IMR-90 (cell line): ENCODE data around the gene VEPH1. TPM values are rescaled to one million over a fixed set of nuclear protein-coding genes. Genes with fewer than 3 reads are reported as not detected.
A peak's percentile ranks its signal among the peaks of the same experiment; 100 is the strongest.

Source experiments
- ATAC-seq: fragments of 200-7000 bp; cut with Tn5 transposase; 2 replicates; pipeline ENCODE4 v1.9.1; 2020; ENCODE audit warnings: low read depth, mild to moderate bottlenecking, moderate library complexity
- BruUV-seq: library from RNA; stranded (reverse); fragments of 400-500 nt; replicated peaks from 2 replicates; lab custom pipeline; 2021; lab: Mats Ljungman, UMichigan
- CTCF ChIA-PET: fragments of 300-600 bp; formaldehyde crosslinking; extraction: SDS; loops from one replicate; lab custom pipeline; 2021; ENCODE audit warnings: antibody characterized with exemption; lab: Yijun Ruan, JAX
- POLR2A ChIA-PET: fragments of 300-600 bp; sonication (Branson Sonifier 250); formaldehyde crosslinking; loops from one replicate; lab custom pipeline; 2022; ENCODE audit warnings: antibody characterized with exemption; ENCODE audit not compliant: unreplicated experiment; lab: Charles Lee
- DNase-seq: peaks from one replicate; pipeline ENCODE4 v3.0.0; 2013
- H2AFZ ChIP-seq: replicated peaks from 2 replicates; pipeline ENCODE3; 2013; ENCODE audit warnings: low read length, mild to moderate bottlenecking; ENCODE audit not compliant: poor library complexity
- H2AK5ac ChIP-seq: 2 replicates; pipeline ENCODE4 v1.6.1; 2013; ENCODE audit warnings: low read depth, low read length, inconsistent platforms
- H2AK9ac ChIP-seq: replicated peaks from 2 replicates; pipeline ENCODE3; 2013; ENCODE audit warnings: mild to moderate bottlenecking, low read depth, low read length, moderate library complexity; ENCODE audit not compliant: poor library complexity
- H2BK120ac ChIP-seq: 2 replicates; pipeline ENCODE4 v1.6.1; 2013; ENCODE audit warnings: low read depth, low read length, inconsistent platforms
- H2BK15ac ChIP-seq: 3 replicates; pipeline ENCODE4 v1.6.1; 2013; ENCODE audit warnings: low read depth, low read length, inconsistent platforms
- H2BK20ac ChIP-seq: 2 replicates; pipeline ENCODE4 v1.6.1; 2013; ENCODE audit warnings: low read depth, mild to moderate bottlenecking, inconsistent platforms, low read length, moderate library complexity
- H2BK5ac ChIP-seq: 2 replicates; pipeline ENCODE4 v1.6.1; 2013; ENCODE audit warnings: mild to moderate bottlenecking, low read depth, low read length, inconsistent platforms; ENCODE audit not compliant: poor library complexity, severe bottlenecking
- H3K14ac ChIP-seq: replicated peaks from 2 replicates; pipeline ENCODE4 v1.6.1; 2013; ENCODE audit warnings: low read depth, low read length, inconsistent platforms
- H3K18ac ChIP-seq: 2 replicates; pipeline ENCODE4 v1.6.1; 2013; ENCODE audit warnings: low read depth, low read length, control low read depth
- H3K23ac ChIP-seq: 2 replicates; pipeline ENCODE4 v1.6.1; 2013; ENCODE audit warnings: low read depth, low read length, inconsistent platforms
- H3K27ac ChIP-seq: 2 replicates; pipeline ENCODE4 v1.5.1; 2013; ENCODE audit warnings: mild to moderate bottlenecking, control low read depth, low read length; ENCODE audit not compliant: insufficient read depth
- H3K27me3 ChIP-seq: 2 replicates; pipeline ENCODE4 v1.6.1; 2013; ENCODE audit warnings: low read length; ENCODE audit not compliant: control insufficient read depth, insufficient read depth
- H3K36me3 ChIP-seq: 2 replicates; pipeline ENCODE4 v1.6.1; 2013; ENCODE audit warnings: low read length, mixed read lengths; ENCODE audit not compliant: control insufficient read depth, insufficient read depth
- H3K4ac ChIP-seq: 2 replicates; pipeline ENCODE4 v1.6.1; 2013; ENCODE audit warnings: low read depth, low read length, inconsistent platforms
- H3K4me1 ChIP-seq: 2 replicates; pipeline ENCODE4 v1.6.1; 2013; ENCODE audit warnings: low read length, mixed read lengths; ENCODE audit not compliant: control insufficient read depth, insufficient read depth
- H3K4me2 ChIP-seq: 2 replicates; pipeline ENCODE4 v1.6.1; 2013; ENCODE audit warnings: low read depth, mild to moderate bottlenecking, control low read depth, low read length, moderate library complexity
- H3K4me3 ChIP-seq: 2 replicates; pipeline ENCODE4 v1.5.1; 2013; ENCODE audit warnings: low read depth, mild to moderate bottlenecking, control low read depth, low read length, moderate library complexity; ENCODE audit not compliant: insufficient read depth
- H3K56ac ChIP-seq: 2 replicates; pipeline ENCODE4 v1.6.1; 2013; ENCODE audit warnings: low read length, inconsistent platforms; ENCODE audit not compliant: insufficient read depth; ENCODE audit errors: extremely low read depth
- H3K79me1 ChIP-seq, 2 experiments: 2 replicates each; pipeline ENCODE4 v1.6.1; 2013; ENCODE audit warnings: low read length in 2 of 2, inconsistent platforms in 1 of 2, low read depth in 1 of 2
- H3K9ac ChIP-seq: 2 replicates; pipeline ENCODE4 v1.6.1; 2013; ENCODE audit warnings: low read depth, low read length, control low read depth
- H3K9me1 ChIP-seq: 2 replicates; pipeline ENCODE4 v1.6.1; 2013; ENCODE audit warnings: low read length, inconsistent platforms; ENCODE audit not compliant: insufficient read depth
- H3K9me3 ChIP-seq: 2 replicates; pipeline ENCODE4 v1.6.1; 2013; ENCODE audit warnings: low read length; ENCODE audit not compliant: control insufficient read depth, insufficient read depth
- H4K20me1 ChIP-seq: 2 replicates; pipeline ENCODE4 v1.6.1; 2013; ENCODE audit warnings: low read length, inconsistent platforms; ENCODE audit not compliant: insufficient read depth
- H4K5ac ChIP-seq: 2 replicates; pipeline ENCODE4 v1.6.1; 2013; ENCODE audit warnings: mild to moderate bottlenecking, low read depth, low read length, control low read depth
- H4K8ac ChIP-seq, 2 experiments: 2 replicates each; pipeline ENCODE4 v1.6.1; 2013; ENCODE audit warnings: low read depth in 2 of 2, low read length in 2 of 2, control low read depth in 1 of 2, inconsistent platforms in 1 of 2
- H4K91ac ChIP-seq: 2 replicates; pipeline ENCODE4 v1.6.1; 2013; ENCODE audit warnings: low read depth, low read length, inconsistent platforms; ENCODE audit not compliant: insufficient read depth
- CEBPB ChIP-seq: IDR thresholded peaks from 2 replicates; pipeline ENCODE4 v1.6.1; 2012; ENCODE audit warnings: low read depth, low read length, improper control_type of control experiment
- FOS ChIP-seq: fragments of 150-350 bp; IDR thresholded peaks from 2 replicates; pipeline ENCODE4 v1.6.1; 2016; ENCODE audit warnings: low read depth, low read length
- NFE2L2 ChIP-seq: fragments of 150-350 bp; IDR thresholded peaks from 2 replicates; pipeline ENCODE4 v1.6.1; 2016; ENCODE audit warnings: low read depth, mild to moderate bottlenecking, low read length
- SMC3 ChIP-seq: fragments of 150-350 bp; IDR thresholded peaks from 2 replicates; pipeline ENCODE4 v1.6.1; 2016; ENCODE audit warnings: low read depth, mild to moderate bottlenecking, antibody characterized with exemption, low read length, moderate library complexity
- WGBS, 2 experiments: methylation state at CpG; one replicate each; pipeline versions ENCODE4 v1.1.5 to v1.1.7; 2013; ENCODE audit warnings: missing lambda C conversion rate in 2 of 2; ENCODE audit not compliant: insufficient read length in 1 of 2; ENCODE audit errors: extremely low coverage in 2 of 2; 5-methylcytosine and 5-hydroxymethylcytosine counted together
- dilution Hi-C: fragments of 300-500 bp; cut with HindIII; formaldehyde crosslinking; loops from one replicate; pipeline ENCODE4 v1.14.3; 2018; ENCODE audit warnings: low sequenced_read_pairs; ENCODE audit not compliant: unreplicated experiment
- in situ Hi-C: fragments of 300-500 bp; cut with MboI; formaldehyde crosslinking; loops from 3 replicates; pipeline ENCODE4 v1.14.3; 2019; ENCODE audit warnings: low sequenced_read_pairs, inconsistent platforms, mixed read lengths
- intact Hi-C: fragments of 100-400 bp; cut with micrococcal nuclease; formaldehyde crosslinking; loops from 2 replicates; pipeline ENCODE4 v1.10.0; 2022
- polyA plus RNA-seq, 3 experiments: library from polyadenylated mRNA; depleted of rRNA; stranded (reverse); fragments of >200 nt; gene quantifications; 2 replicates each; pipeline ENCODE4 v1.2.3, GENCODE V29; 2012; ENCODE audit warnings: low replicate concordance in 1 of 3
- total RNA-seq: library from RNA; depleted of rRNA; stranded (reverse); fragments of >200 nt; gene quantifications from 2 replicates; pipeline ENCODE4 v1.2.3, GENCODE V29; 2012

The VEPH1 gene
- total and polyA plus RNA-seq, 2 of the 4 experiments (the other 2 are of a cell fraction): 30.5 to 130 TPM

DNA sequence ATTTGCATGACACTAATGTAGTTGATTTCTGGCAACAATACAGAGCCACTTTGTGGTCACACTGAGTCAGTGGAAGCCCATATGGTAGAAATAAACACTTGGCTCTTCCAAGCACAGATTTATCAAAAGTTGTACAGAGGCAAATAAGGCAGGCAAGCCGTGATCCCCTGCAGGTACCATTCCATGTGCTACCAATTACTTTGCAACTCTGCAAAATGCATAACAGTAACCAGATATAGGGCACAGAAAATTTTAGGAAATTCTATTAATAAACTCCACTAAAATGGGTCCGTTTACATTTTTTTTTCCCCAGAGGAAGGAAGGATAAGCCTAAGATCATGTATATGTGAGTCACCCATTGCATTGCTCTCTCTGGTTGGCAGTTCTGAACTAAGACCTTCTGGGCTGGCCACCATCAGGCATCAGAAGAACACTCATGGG, 169.6 kb downstream of the VEPH1 start:
- CTCF ChIA-PET: no interaction called here
- no peaks in the 10 kb centered on the region for H3K36me3 ChIP-seq

More for the DNA sequence above, 169.6 kb downstream of the VEPH1 start:
- Histone ChIP-seq H3K4me2 (peak overlapping the region; percentile 48; the same call in 1 of the 2 replicates), H2AK5ac (no peak overlapping the region), H3K56ac (no peak overlapping the region), H3K9me1 (peaks cover 5% of the 10 kb centered on the region; the same call in 1 of the 2 replicates), H3K23ac (no peak overlapping the region), H2BK5ac (peak overlapping the region; percentile 88), H3K14ac (no peak overlapping the region), H4K8ac (peak overlapping the region in 1 of 2 experiments; percentile 87; a peak in 1 of 4 replicates), H2BK20ac (no peak overlapping the region), H2AFZ (no peak overlapping the region), H2BK120ac (peak overlapping the region; percentile 75; the same call in 1 of the 2 replicates), H3K4ac (peak overlapping the region; percentile 70; the same call in 1 of the 2 replicates), H3K27me3 (no peaks in the 10 kb centered on the region), H4K91ac (no peak overlapping the region), H3K4me3 (no peak overlapping the region), H2BK15ac (no peak overlapping the region), H3K79me1 (peaks cover 0 to 7% of the 10 kb centered on the region in 2 experiments; a peak in 1 of 4 replicates), H3K27ac (peak overlapping the region; percentile 7; the same call in 1 of the 2 replicates), H4K20me1 (no peaks in the 10 kb centered on the region), H3K9me3 (no peaks in the 10 kb centered on the region), H3K4me1 (peaks cover 15% of the 10 kb centered on the region), H4K5ac (0 out of 2 replicates have a peak overlapping the region, but pooled peaks have one; percentile 53), H3K9ac (no peak overlapping the region), H2AK9ac (no peak overlapping the region), H3K18ac (no peak overlapping the region)
- DNase-seq: peak; percentile 90
- no TSS peak for BruUV-seq
- POLR2A ChIA-PET: no interaction called here
- intact Hi-C loops (no loop called here), dilution Hi-C loops (no loop called here), in situ Hi-C loops (no loop called here)
- no CpG with 5 or more reads among the region's 2 CpGs for WGBS, 2 experiments
- no peak for TF ChIP-seq NFE2L2
- TF ChIP-seq SMC3: no peak
- TF ChIP-seq CEBPB: peak; percentile 36; the same call in 1 of the 2 replicates
- no peak for TF ChIP-seq FOS
- peak; percentile 85 for ATAC-seq
